Stomach (tissue), 4 donors: ENCODE measurements around the gene NME7.

Experiments
- EP300 ChIP-seq: sonication (generic); formaldehyde crosslinking; IDR thresholded peaks from one replicate; pipeline ENCODE4 v1.6.1; 2017; ENCODE audit warnings: antibody characterized with exemption
- POLR2A ChIP-seq, 4 donors: fragments of 450-650 bp; IDR thresholded peaks; one replicate each; pipeline ENCODE4 v1.6.1; 2016; ENCODE audit warnings: antibody characterized with exemption in 4 of 4, control low read depth in 2 of 4, mild to moderate bottlenecking in 1 of 4, moderate library complexity in 1 of 4
- POLR2AphosphoS5 ChIP-seq, 3 donors: sonication (generic); formaldehyde crosslinking; IDR thresholded peaks; one replicate each; pipeline ENCODE4 v1.6.1; 2016; ENCODE audit warnings: antibody characterized with exemption in 3 of 3
- TF ChIP-seq, protein P1 (sequence below), 7 experiments: fragments of 450-650 bp in 4 of 7; fragments of 200-600 bp in 3 of 7; sonication (generic) in 3 of 7; IDR thresholded peaks; one replicate each; pipeline ENCODE4 v1.5.1; 2016 to 2019; ENCODE audit warnings: antibody characterized with exemption in 7 of 7, control low read depth in 2 of 7, mild to moderate bottlenecking in 1 of 7

DNA sequence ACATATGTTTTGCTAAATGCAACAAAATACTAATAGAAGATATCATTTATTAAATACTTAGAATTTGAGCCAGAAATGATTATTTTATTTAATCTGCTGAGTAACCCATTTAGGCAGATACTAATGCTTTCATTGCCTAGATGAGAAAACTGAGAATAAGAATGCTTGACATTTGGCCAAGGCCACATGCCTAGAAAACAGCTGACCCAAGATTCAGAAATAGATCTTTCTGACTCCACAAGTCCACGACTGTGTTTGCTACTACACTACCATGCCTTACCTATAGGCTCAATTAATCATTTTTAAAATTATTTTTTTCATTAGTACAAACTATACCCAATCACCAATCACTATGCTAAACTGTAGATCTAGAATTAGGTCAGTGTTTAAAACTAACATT lies 131.5 kb downstream of the NME7 start:
- TF ChIP-seq, protein P1, sequence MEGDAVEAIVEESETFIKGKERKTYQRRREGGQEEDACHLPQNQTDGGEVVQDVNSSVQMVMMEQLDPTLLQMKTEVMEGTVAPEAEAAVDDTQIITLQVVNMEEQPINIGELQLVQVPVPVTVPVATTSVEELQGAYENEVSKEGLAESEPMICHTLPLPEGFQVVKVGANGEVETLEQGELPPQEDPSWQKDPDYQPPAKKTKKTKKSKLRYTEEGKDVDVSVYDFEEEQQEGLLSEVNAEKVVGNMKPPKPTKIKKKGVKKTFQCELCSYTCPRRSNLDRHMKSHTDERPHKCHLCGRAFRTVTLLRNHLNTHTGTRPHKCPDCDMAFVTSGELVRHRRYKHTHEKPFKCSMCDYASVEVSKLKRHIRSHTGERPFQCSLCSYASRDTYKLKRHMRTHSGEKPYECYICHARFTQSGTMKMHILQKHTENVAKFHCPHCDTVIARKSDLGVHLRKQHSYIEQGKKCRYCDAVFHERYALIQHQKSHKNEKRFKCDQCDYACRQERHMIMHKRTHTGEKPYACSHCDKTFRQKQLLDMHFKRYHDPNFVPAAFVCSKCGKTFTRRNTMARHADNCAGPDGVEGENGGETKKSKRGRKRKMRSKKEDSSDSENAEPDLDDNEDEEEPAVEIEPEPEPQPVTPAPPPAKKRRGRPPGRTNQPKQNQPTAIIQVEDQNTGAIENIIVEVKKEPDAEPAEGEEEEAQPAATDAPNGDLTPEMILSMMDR (IDR thresholded peaks at IDR 0.05) = no peak
- TF ChIP-seq POLR2AphosphoS5 (IDR thresholded peaks at IDR 0.05) (no peak), EP300 (no peak), POLR2A (IDR thresholded peaks at IDR 0.05) (no peak)
